Lower leg skin (tissue), 3 donors: ENCODE measurements around the gene C9orf72.

ENCODE experiments used
- CTCF ChIP-seq, 3 donors: fragments of 450-650 bp; IDR thresholded peaks; one replicate each; pipeline ENCODE4 v1.5.1; 2016; ENCODE audit warnings: antibody characterized with exemption in 3 of 3, mild to moderate bottlenecking in 3 of 3, moderate library complexity in 2 of 3
- POLR2A ChIP-seq, 2 donors: fragments of 450-650 bp; IDR thresholded peaks; one replicate each; pipeline ENCODE4 v1.6.1; 2016 to 2017; ENCODE audit warnings: antibody characterized with exemption in 2 of 2, mild to moderate bottlenecking in 1 of 2, moderate library complexity in 1 of 2

GRCh38 chr9:27586304-27586703 lies 13.0 kb upstream of the C9orf72 start:
- TF ChIP-seq CTCF (IDR thresholded peaks at IDR 0.05): no peak
- no peak for TF ChIP-seq POLR2A (IDR thresholded peaks at IDR 0.05)
